GM12878 (cell line): ENCODE measurements around the gene CCR5AS.

Source experiments
- ATF7 ChIP-seq: fragments of 450-650 bp; IDR thresholded peaks from 2 replicates; pipeline ENCODE4 v1.6.1; 2016; ENCODE audit warnings: low read depth, mild to moderate bottlenecking
- CBX5 ChIP-seq: sonication (generic); IDR thresholded peaks from 2 replicates; pipeline ENCODE4 v1.6.1; 2016; ENCODE audit warnings: low read depth, moderate library complexity, mild to moderate bottlenecking, inconsistent platforms
- EP300 ChIP-seq, 2 experiments: fragments of 150-350 bp in 1 of 2; IDR thresholded peaks; 2 replicates each; pipeline ENCODE4 v1.6.1; 2011 to 2012; ENCODE audit warnings: low read depth in 2 of 2, low read length in 2 of 2, borderline replicate concordance in 1 of 2, improper control_type of control experiment in 1 of 2, inconsistent platforms in 1 of 2; ENCODE audit not compliant: control insufficient read depth in 1 of 2
- NBN ChIP-seq: fragments of 450-650 bp; IDR thresholded peaks from 2 replicates; pipeline ENCODE4 v1.6.1; 2016
- SREBF2 ChIP-seq: IDR thresholded peaks from 2 replicates; pipeline ENCODE4 v1.6.1; 2012; ENCODE audit warnings: mild to moderate bottlenecking, low read length
- TF ChIP-seq, protein P1 (sequence below): IDR thresholded peaks from 2 replicates; pipeline ENCODE4 v1.6.1; 2011; ENCODE audit warnings: borderline replicate concordance, low read depth, mild to moderate bottlenecking, moderate library complexity, low read length; ENCODE audit not compliant: insufficient read depth, poor library complexity, severe bottlenecking
- TF ChIP-seq, protein P2 (sequence below): IDR thresholded peaks from 2 replicates; pipeline ENCODE4 v1.6.1; 2011; ENCODE audit warnings: mild to moderate bottlenecking, low read depth, low read length, moderate library complexity; ENCODE audit not compliant: insufficient replicate concordance
- TF ChIP-seq, protein P3 (sequence below): IDR thresholded peaks from 2 replicates; pipeline ENCODE4 v1.6.1; 2012; ENCODE audit warnings: low read length, inconsistent platforms

Gene CCR5AS

DNA sequence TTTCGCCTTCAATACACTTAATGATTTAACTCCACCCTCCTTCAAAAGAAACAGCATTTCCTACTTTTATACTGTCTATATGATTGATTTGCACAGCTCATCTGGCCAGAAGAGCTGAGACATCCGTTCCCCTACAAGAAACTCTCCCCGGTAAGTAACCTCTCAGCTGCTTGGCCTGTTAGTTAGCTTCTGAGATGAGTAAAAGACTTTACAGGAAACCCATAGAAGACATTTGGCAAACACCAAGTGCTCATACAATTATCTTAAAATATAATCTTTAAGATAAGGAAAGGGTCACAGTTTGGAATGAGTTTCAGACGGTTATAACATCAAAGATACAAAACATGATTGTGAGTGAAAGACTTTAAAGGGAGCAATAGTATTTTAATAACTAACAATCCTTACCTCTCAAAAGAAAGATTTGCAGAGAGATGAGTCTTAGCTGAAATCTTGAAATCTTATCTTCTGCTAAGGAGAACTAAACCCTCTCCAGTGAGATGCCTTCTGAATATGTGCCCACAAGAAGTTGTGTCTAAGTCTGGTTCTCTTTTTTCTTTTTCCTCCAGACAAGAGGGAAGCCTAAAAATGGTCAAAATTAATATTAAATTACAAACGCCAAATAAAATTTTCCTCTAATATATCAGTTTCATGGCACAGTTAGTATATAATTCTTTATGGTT lies 35.9 kb downstream of the CCR5AS start, which contains the start of gene CCR5 (continued):
- TF ChIP-seq, protein P1, sequence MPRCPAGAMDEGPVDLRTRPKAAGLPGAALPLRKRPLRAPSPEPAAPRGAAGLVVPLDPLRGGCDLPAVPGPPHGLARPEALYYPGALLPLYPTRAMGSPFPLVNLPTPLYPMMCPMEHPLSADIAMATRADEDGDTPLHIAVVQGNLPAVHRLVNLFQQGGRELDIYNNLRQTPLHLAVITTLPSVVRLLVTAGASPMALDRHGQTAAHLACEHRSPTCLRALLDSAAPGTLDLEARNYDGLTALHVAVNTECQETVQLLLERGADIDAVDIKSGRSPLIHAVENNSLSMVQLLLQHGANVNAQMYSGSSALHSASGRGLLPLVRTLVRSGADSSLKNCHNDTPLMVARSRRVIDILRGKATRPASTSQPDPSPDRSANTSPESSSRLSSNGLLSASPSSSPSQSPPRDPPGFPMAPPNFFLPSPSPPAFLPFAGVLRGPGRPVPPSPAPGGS = no peak
- TF ChIP-seq, protein P2, sequence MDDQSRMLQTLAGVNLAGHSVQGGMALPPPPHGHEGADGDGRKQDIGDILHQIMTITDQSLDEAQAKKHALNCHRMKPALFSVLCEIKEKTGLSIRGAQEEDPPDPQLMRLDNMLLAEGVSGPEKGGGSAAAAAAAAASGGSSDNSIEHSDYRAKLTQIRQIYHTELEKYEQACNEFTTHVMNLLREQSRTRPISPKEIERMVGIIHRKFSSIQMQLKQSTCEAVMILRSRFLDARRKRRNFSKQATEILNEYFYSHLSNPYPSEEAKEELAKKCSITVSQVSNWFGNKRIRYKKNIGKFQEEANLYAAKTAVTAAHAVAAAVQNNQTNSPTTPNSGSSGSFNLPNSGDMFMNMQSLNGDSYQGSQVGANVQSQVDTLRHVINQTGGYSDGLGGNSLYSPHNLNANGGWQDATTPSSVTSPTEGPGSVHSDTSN = peak; percentile 64
- TF ChIP-seq NBN (no peak), SREBF2 (no peak), CBX5 (no peak), ATF7 (no peak), EP300 (IDR thresholded peaks at IDR 0.05; ENCODE audit: borderline replicate concordance in 1 of 2, control insufficient read depth in 1 of 2, low read depth in 2 of 2, low read length in 2 of 2) (no peak)
- TF ChIP-seq, protein P3, sequence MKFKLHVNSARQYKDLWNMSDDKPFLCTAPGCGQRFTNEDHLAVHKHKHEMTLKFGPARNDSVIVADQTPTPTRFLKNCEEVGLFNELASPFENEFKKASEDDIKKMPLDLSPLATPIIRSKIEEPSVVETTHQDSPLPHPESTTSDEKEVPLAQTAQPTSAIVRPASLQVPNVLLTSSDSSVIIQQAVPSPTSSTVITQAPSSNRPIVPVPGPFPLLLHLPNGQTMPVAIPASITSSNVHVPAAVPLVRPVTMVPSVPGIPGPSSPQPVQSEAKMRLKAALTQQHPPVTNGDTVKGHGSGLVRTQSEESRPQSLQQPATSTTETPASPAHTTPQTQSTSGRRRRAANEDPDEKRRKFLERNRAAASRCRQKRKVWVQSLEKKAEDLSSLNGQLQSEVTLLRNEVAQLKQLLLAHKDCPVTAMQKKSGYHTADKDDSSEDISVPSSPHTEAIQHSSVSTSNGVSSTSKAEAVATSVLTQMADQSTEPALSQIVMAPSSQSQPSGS = peak; percentile 53; the same call in 1 of the 2 replicates
